Measurements from ENCODE around the gene RBM26. TPM values are rescaled to one million over a fixed set of nuclear protein-coding genes. Genes with fewer than 3 reads are reported as not detected.

The RBM26 gene
- total RNA-seq, 4 donors from 2014 or later: 16.0 to 42.3 (median 25.4) TPM

DNA sequence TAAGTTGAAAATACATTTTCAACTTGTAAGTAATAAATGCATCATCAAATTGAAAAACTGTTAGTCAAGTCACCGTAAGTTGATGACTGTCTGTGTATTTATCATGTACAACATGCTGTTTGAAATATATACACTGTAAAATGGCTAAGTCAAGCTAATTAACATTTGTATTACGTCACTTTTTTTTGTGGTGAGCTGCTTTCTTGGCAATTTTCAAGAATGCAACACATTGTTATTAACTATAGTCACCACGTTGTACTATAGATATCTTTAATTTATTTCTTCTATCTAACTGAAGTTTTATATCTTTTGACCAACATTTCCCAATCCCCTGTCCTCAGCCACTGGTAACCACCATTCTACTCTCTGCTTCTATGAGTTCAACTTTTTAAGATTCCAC, 57.0 kb downstream of the RBM26 start:
- no peaks in the 10 kb centered on the region for H3K9me3 ChIP-seq
- no peaks in the 10 kb centered on the region for H3K27me3 ChIP-seq
- WGBS, 2 donors: 81 to 84% methylated on average over 3 of the region's 3 CpGs
- no peaks in the 10 kb centered on the region for H3K4me1 ChIP-seq
- H3K4me3 ChIP-seq: no peak overlapping the region
- H3K27ac ChIP-seq: no peak overlapping the region
- TF ChIP-seq POLR2A (IDR thresholded peaks at IDR 0.05) (no peak), CTCF (IDR thresholded peaks at IDR 0.05) (no peak)
- intact Hi-C loops (cut with DNase I): no loop called here
- no peak for DNase-seq
- H3K36me3 ChIP-seq: peaks cover 0 to 96% (median 0%) of the 10 kb centered on the region in 3 donors

DNA sequence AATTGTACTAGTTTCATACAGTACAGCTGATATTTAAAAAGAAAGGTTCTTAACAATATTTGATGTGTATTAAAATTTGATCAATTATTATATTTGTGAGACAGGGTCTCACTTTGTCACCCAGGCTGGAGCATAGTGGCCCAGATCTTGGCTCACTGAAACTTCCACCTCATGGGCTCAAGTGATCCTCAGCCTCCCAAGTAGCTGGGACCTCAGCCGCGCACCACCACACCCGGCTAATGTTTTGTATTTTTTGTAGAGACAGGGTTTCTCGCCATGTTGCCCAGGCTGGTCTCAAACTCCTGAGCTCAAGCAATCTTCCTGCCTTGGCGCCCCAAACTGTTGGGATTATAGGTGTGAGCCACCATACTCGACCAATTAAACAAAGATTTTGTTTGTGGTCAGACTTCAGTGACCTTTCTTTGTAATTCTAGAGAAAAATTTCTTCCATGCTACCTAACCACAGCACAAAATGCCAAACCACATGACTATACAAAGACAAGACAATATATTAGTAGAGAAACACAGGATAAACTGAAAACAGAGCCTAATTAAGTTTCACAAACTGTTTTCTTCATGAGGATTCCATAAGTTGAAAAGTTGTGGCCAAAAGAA, 59.6 kb downstream of the RBM26 start:
- DNase-seq: no peak
- no peaks in the 10 kb centered on the region for H3K27me3 ChIP-seq
- H3K27ac ChIP-seq: no peak overlapping the region
- no peaks in the 10 kb centered on the region for H3K9me3 ChIP-seq
- H3K4me3 ChIP-seq: no peak overlapping the region
- H3K36me3 ChIP-seq: peaks cover 0 to 98% (median 0%) of the 10 kb centered on the region in 3 donors
- intact Hi-C loops (cut with DNase I): no loop called here
- H3K4me1 ChIP-seq: no peaks in the 10 kb centered on the region
- WGBS, 2 donors: 84 to 92% methylated on average over 6 of the region's 6 CpGs
- TF ChIP-seq POLR2A (IDR thresholded peaks at IDR 0.05) (no peak), CTCF (IDR thresholded peaks at IDR 0.05) (no peak)

GRCh38 chr13:79341202-79341601, 64.9 kb downstream of the RBM26 start:
- DNase-seq: no peak
- Histone ChIP-seq H3K4me3 (no peak overlapping the region), H3K4me1 (no peaks in the 10 kb centered on the region), H3K9me3 (no peaks in the 10 kb centered on the region), H3K27me3 (no peaks in the 10 kb centered on the region), H3K27ac (no peak overlapping the region), H3K36me3 (peaks cover 0 to 100% (median 5%) of the 10 kb centered on the region in 3 donors)
- 88 to 95% methylated on average over 1 of the region's 1 CpG for WGBS, 2 donors
- no peak for TF ChIP-seq POLR2A (IDR thresholded peaks at IDR 0.05)
- intact Hi-C loops (cut with DNase I): no loop called here

- no peak for DNase-seq
- Histone ChIP-seq H3K4me1 (no peaks in the 10 kb centered on the region), H3K36me3 (peaks cover 0 to 100% (median 8%) of the 10 kb centered on the region in 3 donors), H3K9me3 (no peaks in the 10 kb centered on the region), H3K27ac (no peak overlapping the region), H3K27me3 (no peaks in the 10 kb centered on the region), H3K4me3 (no peak overlapping the region)
- WGBS, 2 donors: 86 to 90% methylated on average over 2 of the region's 2 CpGs
- no peak for TF ChIP-seq POLR2A (IDR thresholded peaks at IDR 0.05)
- TF ChIP-seq CTCF (IDR thresholded peaks at IDR 0.05): no peak
- intact Hi-C loops (cut with DNase I): no loop called here
These were observed 65.6 kb downstream of the RBM26 start for GRCh38 chr13:79340490-79340889.

DNA sequence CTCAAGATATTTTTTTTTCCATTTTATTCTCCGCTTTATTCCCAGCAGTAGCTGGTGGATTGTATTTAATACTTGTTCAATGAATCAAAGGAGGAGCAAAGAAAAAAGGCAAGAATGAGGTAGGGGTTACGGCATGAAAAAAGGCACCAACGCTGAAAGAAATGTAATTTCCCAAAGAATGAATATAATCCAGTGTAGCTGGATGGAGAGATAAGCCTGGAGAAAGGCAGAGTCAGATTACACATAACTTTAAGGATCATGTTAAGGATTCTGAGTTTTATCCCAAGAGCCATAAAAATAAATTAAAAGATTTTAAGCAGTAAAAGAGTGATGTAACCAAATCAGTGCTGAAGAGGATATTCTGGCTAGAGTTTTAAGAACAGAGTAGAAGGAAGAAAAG, 67.7 kb downstream of the RBM26 start:
- H3K4me1 ChIP-seq: no peaks in the 10 kb centered on the region
- no peak for DNase-seq
- H3K36me3 ChIP-seq: peaks cover 0 to 100% (median 9%) of the 10 kb centered on the region in 3 donors
- no peak overlapping the region for H3K4me3 ChIP-seq
- no peaks in the 10 kb centered on the region for H3K27me3 ChIP-seq
- WGBS, 2 donors: 89 to 94% methylated on average over 3 of the region's 3 CpGs
- no peak overlapping the region for H3K27ac ChIP-seq
- TF ChIP-seq CTCF (IDR thresholded peaks at IDR 0.05) (no peak), POLR2A (IDR thresholded peaks at IDR 0.05) (no peak)
- no peaks in the 10 kb centered on the region for H3K9me3 ChIP-seq
- intact Hi-C loops (cut with DNase I): no loop called here

- 79 to 83% methylated on average over 12 of the region's 12 CpGs for WGBS, 2 donors
- DNase-seq: no peak
These were observed 69.1 kb downstream of the RBM26 start for GRCh38 chr13:79336966-79337365.

More at GRCh38 chr13:79336966-79337365, 69.1 kb downstream of the RBM26 start:
- Histone ChIP-seq H3K27ac (no peak overlapping the region), H3K9me3 (no peaks in the 10 kb centered on the region), H3K36me3 (peaks cover 0 to 98% (median 9%) of the 10 kb centered on the region in 3 donors), H3K4me1 (no peaks in the 10 kb centered on the region), H3K4me3 (no peak overlapping the region), H3K27me3 (no peaks in the 10 kb centered on the region)
- TF ChIP-seq CTCF (IDR thresholded peaks at IDR 0.05) (no peak), POLR2A (IDR thresholded peaks at IDR 0.05) (no peak)
- intact Hi-C loops (cut with DNase I): no loop called here

Measured in esophagus squamous epithelium (tissue), 5 donors.